GM21447 (cell line): Measurements from ENCODE around the gene EPHB2.

ENCODE experiments used
- ATAC-seq: cut with Tn5 transposase; IDR thresholded peaks from one replicate; pipeline ENCODE4 v1.9.1; 2021; ENCODE audit not compliant: unreplicated experiment

The EPHB2 gene

GRCh38 chr1:22749919-22750684 is 39.5 kb downstream of the EPHB2 start:
- ATAC-seq, result no peak

GRCh38 chr1:22750685-22751051 is 40.0 kb downstream of the EPHB2 start:
- ATAC-seq, result no peak

GRCh38 chr1:22751124-22751531 is 40.5 kb downstream of the EPHB2 start:
- ATAC-seq, result no peak

- ATAC-seq, result no peak
Observed at GRCh38 chr1:22752339-22752738, 41.7 kb downstream of the EPHB2 start.

GRCh38 chr1:22753481-22753971 is 42.9 kb downstream of the EPHB2 start:
- ATAC-seq, result no peak

GRCh38 chr1:22754106-22754768 is 43.6 kb downstream of the EPHB2 start:
- ATAC-seq, result peak; percentile 60

- ATAC-seq, result no peak
Observed at GRCh38 chr1:22754824-22755223, 44.2 kb downstream of the EPHB2 start.

- ATAC-seq, result no peak
Observed at GRCh38 chr1:22755641-22756040, 45.0 kb downstream of the EPHB2 start.

- no peak for ATAC-seq
Observed at GRCh38 chr1:22756125-22756735, 45.6 kb downstream of the EPHB2 start.

GRCh38 chr1:22760455-22760854 is 49.8 kb downstream of the EPHB2 start:
- ATAC-seq, result no peak

GRCh38 chr1:22761101-22761500 is 50.5 kb downstream of the EPHB2 start:
- ATAC-seq, result no peak

GRCh38 chr1:22761821-22762220 is 51.2 kb downstream of the EPHB2 start:
- no peak for ATAC-seq

- ATAC-seq, result no peak
Observed at GRCh38 chr1:22763487-22764200, 53.0 kb downstream of the EPHB2 start.

GRCh38 chr1:22767852-22768251 is 57.2 kb downstream of the EPHB2 start:
- ATAC-seq, result no peak

- no peak for ATAC-seq
Observed at GRCh38 chr1:22769932-22770331, 59.3 kb downstream of the EPHB2 start.

GRCh38 chr1:22772014-22772413 is 61.4 kb downstream of the EPHB2 start:
- ATAC-seq, result no peak

GRCh38 chr1:22773981-22774832 is 63.6 kb downstream of the EPHB2 start:
- ATAC-seq, result no peak

GRCh38 chr1:22774833-22775182 is 64.2 kb downstream of the EPHB2 start:
- ATAC-seq, result no peak

GRCh38 chr1:22775478-22775877 is 64.8 kb downstream of the EPHB2 start:
- ATAC-seq, result no peak

- no peak for ATAC-seq
Observed at GRCh38 chr1:22776035-22776613, 65.5 kb downstream of the EPHB2 start.
